AG20443 (cell line): ENCODE results near the gene HSPD1.

Experiments used
- DNase-seq: peaks from one replicate; pipeline ENCODE4 v3.0.0; 2012; ENCODE audit warnings: low spot score, mixed read lengths

The HSPD1 gene

GRCh38 chr2:197499594-197500502 is at the start of gene HSPD1, which contains the start of gene HSPE1:
Gene HSPD1, minus strand, starts transcription at chr2:197499840. Its CDS starts 992 bp downstream, at chr2:197498848.
Gene HSPE1, plus strand, starts transcription at chr2:197500379. Its CDS starts 58 bp downstream, at chr2:197500437.
- peak; percentile 98 for DNase-seq

- DNase-seq: no peak
Measured at GRCh38 chr2:197548582-197548981, 48.9 kb upstream of the HSPD1 start.

GRCh38 chr2:197547163-197547900 is 47.7 kb upstream of the HSPD1 start:
- no peak for DNase-seq

GRCh38 chr2:197543206-197543605 is 43.6 kb upstream of the HSPD1 start:
- DNase-seq: no peak

GRCh38 chr2:197539734-197540133 is 40.1 kb upstream of the HSPD1 start:
- DNase-seq: no peak

GRCh38 chr2:197538412-197538811 is 38.8 kb upstream of the HSPD1 start:
- DNase-seq: no peak

- no peak for DNase-seq
Measured at GRCh38 chr2:197517150-197517549, 17.5 kb upstream of the HSPD1 start.

- peak; percentile 36 for DNase-seq
Measured at GRCh38 chr2:197516393-197516761, 16.7 kb upstream of the HSPD1 start.

GRCh38 chr2:197515739-197516392 is 16.2 kb upstream of the HSPD1 start, which contains the start of gene MOB4:
Gene MOB4, plus strand, starts transcription at chr2:197516066. Its CDS starts 21 bp downstream, at chr2:197516087.
- DNase-seq: peak; percentile 98

- peak; percentile 6 for DNase-seq
Measured at GRCh38 chr2:197515315-197515738, 15.7 kb upstream of the HSPD1 start.

GRCh38 chr2:197514754-197515153 is 15.1 kb upstream of the HSPD1 start:
- DNase-seq: no peak

- DNase-seq: no peak
Measured at GRCh38 chr2:197513915-197514314, 14.3 kb upstream of the HSPD1 start.

- DNase-seq: no peak
Measured at GRCh38 chr2:197506658-197507057, 7.0 kb upstream of the HSPD1 start.

GRCh38 chr2:197504512-197504911 is 4.9 kb upstream of the HSPD1 start:
- DNase-seq: no peak

GRCh38 chr2:197504000-197504399 is 4.4 kb upstream of the HSPD1 start:
- DNase-seq: no peak

- DNase-seq: no peak
Measured at GRCh38 chr2:197502685-197503084, 3.0 kb upstream of the HSPD1 start.

GRCh38 chr2:197502201-197502600 is 2.6 kb upstream of the HSPD1 start:
- no peak for DNase-seq

GRCh38 chr2:197500503-197501131 is 977 bp upstream of the HSPD1 start:
- no peak for DNase-seq

- DNase-seq: peak; percentile 63
Measured at GRCh38 chr2:197498937-197499593, 575 bp downstream of the HSPD1 start.

- DNase-seq: no peak
Measured at GRCh38 chr2:197498235-197498936, 1.3 kb downstream of the HSPD1 start.

GRCh38 chr2:197497326-197497725 is 2.3 kb downstream of the HSPD1 start:
- DNase-seq: no peak
